ENCODE results near the gene RNF141. TPM values are rescaled to one million over a fixed set of nuclear protein-coding genes. Genes with fewer than 3 reads are reported as not detected.
A peak's percentile ranks its signal among the peaks of the same experiment; 100 is the strongest.

The RNF141 gene
- total RNA-seq, 2 donors from 2014 or later = 20.2 to 23.1 TPM

DNA sequence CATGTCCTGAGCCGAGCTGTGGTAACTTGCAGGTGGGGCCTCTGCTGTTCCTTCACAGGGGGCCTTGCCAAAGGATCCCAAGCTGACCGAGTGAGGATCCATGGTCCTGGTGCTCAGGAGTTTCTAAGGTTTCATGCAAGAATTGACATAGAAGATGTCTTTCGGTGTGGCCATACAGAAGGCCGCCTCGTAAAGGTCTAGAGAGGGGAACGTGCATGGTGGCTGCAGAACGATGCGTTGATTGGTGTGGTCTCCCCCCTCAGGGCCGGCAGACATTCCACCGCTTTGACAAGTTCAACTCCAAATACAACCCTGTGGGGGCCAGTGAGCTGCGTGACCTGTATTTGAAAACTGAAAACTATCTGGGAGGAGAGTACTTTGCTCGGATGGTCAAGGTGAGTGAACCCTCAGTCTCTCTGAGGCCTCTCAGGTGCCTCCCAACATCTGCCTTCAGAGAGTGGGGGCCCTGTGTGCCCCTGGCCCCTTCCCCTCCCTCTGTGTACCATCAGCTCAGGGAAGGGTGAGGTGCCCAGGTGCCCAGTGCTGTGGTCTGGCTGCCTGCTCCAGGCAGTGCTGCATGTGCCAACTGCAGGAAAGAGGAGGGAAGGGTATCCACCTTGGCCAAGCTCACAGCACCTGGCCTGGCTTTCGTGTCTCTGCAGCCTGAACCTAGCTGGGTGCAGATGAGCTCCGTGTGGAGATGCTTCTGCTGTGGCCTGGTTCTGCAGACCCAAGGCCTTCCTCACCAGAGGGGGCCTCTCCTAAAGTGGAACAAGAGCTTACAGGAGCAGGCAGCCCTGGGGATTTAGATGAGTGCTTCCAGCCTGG, 46.1 kb downstream of the RNF141 start:
- WGBS, 2 donors = 86 to 89% methylated on average over 12 to 14 of the region's 14 CpGs
- no peak overlapping the region for H3K27ac ChIP-seq
- H3K36me3 ChIP-seq (replicated peaks in 1 of 2; ENCODE audit: insufficient read depth in 1 of 2, low read depth in 2 of 2) = no peaks in the 10 kb centered on the region
- H3K27me3 ChIP-seq = no peaks in the 10 kb centered on the region
- TF ChIP-seq, protein P1, sequence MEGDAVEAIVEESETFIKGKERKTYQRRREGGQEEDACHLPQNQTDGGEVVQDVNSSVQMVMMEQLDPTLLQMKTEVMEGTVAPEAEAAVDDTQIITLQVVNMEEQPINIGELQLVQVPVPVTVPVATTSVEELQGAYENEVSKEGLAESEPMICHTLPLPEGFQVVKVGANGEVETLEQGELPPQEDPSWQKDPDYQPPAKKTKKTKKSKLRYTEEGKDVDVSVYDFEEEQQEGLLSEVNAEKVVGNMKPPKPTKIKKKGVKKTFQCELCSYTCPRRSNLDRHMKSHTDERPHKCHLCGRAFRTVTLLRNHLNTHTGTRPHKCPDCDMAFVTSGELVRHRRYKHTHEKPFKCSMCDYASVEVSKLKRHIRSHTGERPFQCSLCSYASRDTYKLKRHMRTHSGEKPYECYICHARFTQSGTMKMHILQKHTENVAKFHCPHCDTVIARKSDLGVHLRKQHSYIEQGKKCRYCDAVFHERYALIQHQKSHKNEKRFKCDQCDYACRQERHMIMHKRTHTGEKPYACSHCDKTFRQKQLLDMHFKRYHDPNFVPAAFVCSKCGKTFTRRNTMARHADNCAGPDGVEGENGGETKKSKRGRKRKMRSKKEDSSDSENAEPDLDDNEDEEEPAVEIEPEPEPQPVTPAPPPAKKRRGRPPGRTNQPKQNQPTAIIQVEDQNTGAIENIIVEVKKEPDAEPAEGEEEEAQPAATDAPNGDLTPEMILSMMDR (IDR thresholded peaks at IDR 0.05) = no peak
- no peak for TF ChIP-seq POLR2A (IDR thresholded peaks at IDR 0.05)
- intact Hi-C loops (cut with DNase I) = no loop called here
- no peaks in the 10 kb centered on the region for H3K4me1 ChIP-seq
- no peak overlapping the region for H3K4me3 ChIP-seq
- no peaks in the 10 kb centered on the region for H3K9me3 ChIP-seq
- DNase-seq = no peak
- ATAC-seq = no peak

DNA sequence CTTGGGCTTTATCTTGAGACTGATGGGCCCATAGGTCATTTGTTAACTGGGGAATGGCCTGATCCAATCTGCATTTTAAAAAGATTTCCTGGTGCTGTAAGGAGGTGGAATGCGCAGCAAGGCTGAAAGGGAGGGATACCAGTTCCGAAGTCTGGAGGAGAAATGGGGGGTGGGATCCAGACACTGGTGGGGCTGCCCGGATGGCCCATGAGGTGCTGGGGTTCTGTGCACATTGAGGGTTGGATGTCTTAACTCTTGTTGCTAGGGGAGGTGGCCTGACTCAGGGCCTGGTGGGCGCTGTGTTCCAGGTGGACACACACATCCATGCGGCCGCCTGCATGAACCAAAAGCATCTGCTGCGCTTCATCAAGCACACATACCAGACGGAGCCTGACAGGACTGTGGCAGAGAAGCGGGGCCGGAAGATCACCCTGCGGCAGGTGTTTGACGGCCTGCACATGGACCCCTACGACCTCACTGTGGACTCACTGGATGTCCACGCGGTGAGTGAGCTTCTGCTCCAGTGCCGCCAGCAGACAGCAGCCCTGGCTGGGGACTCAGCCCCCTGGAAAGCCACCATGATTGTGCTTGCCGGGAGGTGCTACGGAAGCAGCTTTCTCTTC, 47.8 kb downstream of the RNF141 start:
- DNase-seq = no peak
- H3K9me3 ChIP-seq = no peaks in the 10 kb centered on the region
- no peak overlapping the region for H3K4me3 ChIP-seq
- H3K4me1 ChIP-seq = no peaks in the 10 kb centered on the region
- no peak for ATAC-seq
- TF ChIP-seq, protein P1 (IDR thresholded peaks at IDR 0.05) = no peak
- no peak for TF ChIP-seq POLR2A (IDR thresholded peaks at IDR 0.05)
- intact Hi-C loops (cut with DNase I) = no loop called here
- no peaks in the 10 kb centered on the region for H3K36me3 ChIP-seq (replicated peaks in 1 of 2; ENCODE audit: insufficient read depth in 1 of 2, low read depth in 2 of 2)
- WGBS, 2 donors = 94 to 95% methylated on average over 5 to 18 of the region's 18 CpGs
- H3K27ac ChIP-seq = no peak overlapping the region
- H3K27me3 ChIP-seq = no peaks in the 10 kb centered on the region

DNA sequence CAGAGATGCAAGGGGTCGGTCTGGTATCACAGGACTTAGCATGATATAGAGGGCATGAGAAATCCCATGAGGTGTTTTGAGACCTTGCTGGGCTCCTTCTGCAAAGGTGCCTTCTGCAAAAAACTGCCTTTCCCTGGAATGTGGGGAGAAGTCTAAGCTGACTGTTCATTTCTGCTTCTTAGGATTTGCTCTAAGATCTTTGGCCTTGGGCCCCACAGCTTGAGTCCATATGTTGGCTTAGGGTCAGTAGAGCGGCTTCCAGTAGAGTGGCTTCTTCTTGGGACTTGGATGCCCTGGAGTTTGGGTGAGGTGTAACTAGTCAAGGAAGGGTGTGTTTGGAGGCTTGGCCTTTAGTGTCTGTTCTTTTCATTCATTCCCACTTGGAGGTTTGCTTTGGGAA, 48.9 kb downstream of the RNF141 start:
- WGBS, 2 donors = 93% methylated on average over 2 of the region's 2 CpGs
- Histone ChIP-seq H3K27me3 (no peaks in the 10 kb centered on the region), H3K9me3 (no peaks in the 10 kb centered on the region), H3K4me1 (no peaks in the 10 kb centered on the region), H3K27ac (no peak overlapping the region), H3K4me3 (no peak overlapping the region), H3K36me3 (replicated peaks in 1 of 2; ENCODE audit: insufficient read depth in 1 of 2, low read depth in 2 of 2) (no peaks in the 10 kb centered on the region)
- no peak for ATAC-seq
- TF ChIP-seq POLR2A (IDR thresholded peaks at IDR 0.05) = no peak
- TF ChIP-seq, protein P1 (IDR thresholded peaks at IDR 0.05) = no peak
- no peak for DNase-seq
- intact Hi-C loops (cut with DNase I) = no loop called here

DNA sequence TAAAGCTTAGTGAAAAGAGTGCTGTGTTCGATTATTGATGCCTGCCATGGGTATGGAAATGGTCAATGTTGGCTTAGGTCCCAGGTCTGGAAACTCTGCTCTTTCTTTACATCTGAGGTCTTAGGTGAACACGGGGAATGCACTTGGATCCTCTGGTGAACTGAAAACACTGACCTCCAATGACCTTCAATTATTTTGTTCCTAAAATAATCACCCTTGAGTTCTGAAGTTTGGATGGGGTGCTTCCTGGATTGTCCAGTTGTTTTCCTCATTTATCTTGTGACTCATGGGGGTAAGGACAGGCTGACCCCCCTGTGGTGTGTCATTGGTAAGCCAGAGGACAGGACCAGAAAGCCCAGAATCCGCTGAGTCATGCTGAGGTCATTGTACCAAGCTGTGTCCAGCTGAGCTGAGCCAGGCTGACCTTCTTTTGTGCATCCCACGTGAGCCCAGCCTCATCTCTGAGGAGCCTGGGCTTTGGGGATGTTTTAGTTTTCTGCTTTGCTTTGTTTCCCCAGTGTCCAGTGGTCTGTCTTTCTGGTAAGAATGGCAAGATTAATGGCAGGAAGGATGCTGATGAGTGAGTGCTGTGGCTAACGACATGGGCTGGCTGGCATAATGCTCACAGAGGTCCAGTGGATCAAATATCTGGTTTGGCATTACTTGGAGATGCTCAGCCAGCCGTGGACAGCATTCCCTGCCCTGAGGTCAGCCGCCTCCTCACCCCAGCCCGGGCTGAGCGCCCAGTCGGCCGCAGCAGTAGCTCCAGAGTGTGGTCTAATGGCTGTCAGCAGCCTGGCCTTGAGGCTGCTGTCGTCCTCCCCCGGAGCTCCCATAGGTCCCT, 50.4 kb downstream of the RNF141 start:
- TF ChIP-seq, protein P1 (IDR thresholded peaks at IDR 0.05) = no peak
- TF ChIP-seq POLR2A (IDR thresholded peaks at IDR 0.05) = no peak
- peak; percentile 78 for ATAC-seq
- WGBS, 2 donors = 58 to 72% methylated on average over 7 to 13 of the region's 13 CpGs
- intact Hi-C loops (cut with DNase I) = no loop called here
- no peaks in the 10 kb centered on the region for H3K4me1 ChIP-seq
- H3K36me3 ChIP-seq (replicated peaks in 1 of 2; ENCODE audit: insufficient read depth in 1 of 2, low read depth in 2 of 2) = no peaks in the 10 kb centered on the region
- no peak overlapping the region for H3K4me3 ChIP-seq
- peak; percentile 52 to 79 (median 58) for DNase-seq
- no peak overlapping the region for H3K27ac ChIP-seq
- H3K27me3 ChIP-seq = no peaks in the 10 kb centered on the region
- H3K9me3 ChIP-seq = no peaks in the 10 kb centered on the region
